K562 (cell line): ENCODE measurements around the gene UBE2E2. TPM values are rescaled to one million over a fixed set of nuclear protein-coding genes. Genes with fewer than 3 reads are reported as not detected.

Source experiments
- ATF1 ChIP-seq, 2 experiments: fragments of 450-650 bp in 1 of 2; IDR thresholded peaks; 2 replicates each; pipeline ENCODE4 v1.6.1; 2016; ENCODE audit warnings: missing compliant biosample characterization in 1 of 2, missing genetic modification characterization in 1 of 2
- CHD1 ChIP-seq: fragments of 200-600 bp; sonication (generic); IDR thresholded peaks from one replicate; pipeline ENCODE4 v1.6.1; 2012; ENCODE audit warnings: mild to moderate bottlenecking, moderate library complexity, low read length, inconsistent platforms
- ETS2 ChIP-seq: IDR thresholded peaks from 2 replicates; pipeline ENCODE4 v1.6.1; 2016; ENCODE audit warnings: borderline replicate concordance, missing genetic modification characterization, mild to moderate bottlenecking, moderate library complexity, missing compliant biosample characterization; ENCODE audit not compliant: poor library complexity, severe bottlenecking
- HOXB6 ChIP-seq: fragments of 250-450 bp; sonication (Bioruptor Pico); IDR thresholded peaks from 2 replicates; pipeline ENCODE4 v1.5.1; 2022; ENCODE audit warnings: mild to moderate bottlenecking, borderline replicate concordance
- LEF1 ChIP-seq: fragments of 450-650 bp; IDR thresholded peaks from 2 replicates; pipeline ENCODE4 v1.6.1; 2016; ENCODE audit warnings: mild to moderate bottlenecking
- PRMT5 ChIP-seq: sonication (generic); formaldehyde crosslinking; IDR thresholded peaks from 2 replicates; pipeline ENCODE4 v1.5.0; 2020; ENCODE audit warnings: missing genetic modification reagents
- TGIF2 ChIP-seq: sonication (generic); formaldehyde crosslinking; IDR thresholded peaks from 2 replicates; pipeline ENCODE4 v1.8.1; 2022; ENCODE audit warnings: mild to moderate bottlenecking, missing genetic modification reagents, moderate library complexity
- ZBED1 ChIP-seq: IDR thresholded peaks from 2 replicates; pipeline ENCODE4 v1.6.1; 2014
- ZSCAN29 ChIP-seq: fragments of 450-650 bp; IDR thresholded peaks from 2 replicates; pipeline ENCODE4 v1.6.1; 2017
- polyA plus RNA-seq, 8 experiments: library from polyadenylated mRNA; depleted of rRNA in 4 of 8; stranded (reverse) in 5 of 8; unstranded in 3 of 8; fragments of >200 nt; fragmentation: Nextera tagmentation in 2 of 8; fragmentation: Illumina TruSeq in 1 of 8; extraction: Ambion mirVana in 2 of 8; extraction: Trizol in 1 of 8; gene quantifications; 2 replicates each; pipeline versions ENCODE4 v1.2.1 to v1.2.3, GENCODE V29; 2011 to 2014; ENCODE audit warnings: inconsistent platforms in 1 of 8, missing spikeins in 1 of 8
- total RNA-seq, 7 experiments: library from RNA; depleted of rRNA in 6 of 7; stranded (reverse); fragments of >200 nt in 6 of 7; fragmentation: Illumina TruSeq in 2 of 7; extraction: Trizol in 2 of 7; gene quantifications; 2 replicates each; pipeline versions ENCODE4 v1.2.1 to v1.2.3, GENCODE V29; 2011 to 2021; ENCODE audit warnings: low replicate concordance in 1 of 7
- TF ChIP-seq, protein P1 (sequence below): fragments of 450-650 bp; IDR thresholded peaks from 2 replicates; pipeline ENCODE4 v1.6.1; 2017; ENCODE audit warnings: antibody characterized with exemption, mild to moderate bottlenecking

The UBE2E2 gene
- total and polyA plus RNA-seq, 9 of the 15 experiments (the other 6 are each of a cell fraction or from before 2014, with no cell fraction given), result 0.22 to 5.1 (median 1.9) TPM

DNA sequence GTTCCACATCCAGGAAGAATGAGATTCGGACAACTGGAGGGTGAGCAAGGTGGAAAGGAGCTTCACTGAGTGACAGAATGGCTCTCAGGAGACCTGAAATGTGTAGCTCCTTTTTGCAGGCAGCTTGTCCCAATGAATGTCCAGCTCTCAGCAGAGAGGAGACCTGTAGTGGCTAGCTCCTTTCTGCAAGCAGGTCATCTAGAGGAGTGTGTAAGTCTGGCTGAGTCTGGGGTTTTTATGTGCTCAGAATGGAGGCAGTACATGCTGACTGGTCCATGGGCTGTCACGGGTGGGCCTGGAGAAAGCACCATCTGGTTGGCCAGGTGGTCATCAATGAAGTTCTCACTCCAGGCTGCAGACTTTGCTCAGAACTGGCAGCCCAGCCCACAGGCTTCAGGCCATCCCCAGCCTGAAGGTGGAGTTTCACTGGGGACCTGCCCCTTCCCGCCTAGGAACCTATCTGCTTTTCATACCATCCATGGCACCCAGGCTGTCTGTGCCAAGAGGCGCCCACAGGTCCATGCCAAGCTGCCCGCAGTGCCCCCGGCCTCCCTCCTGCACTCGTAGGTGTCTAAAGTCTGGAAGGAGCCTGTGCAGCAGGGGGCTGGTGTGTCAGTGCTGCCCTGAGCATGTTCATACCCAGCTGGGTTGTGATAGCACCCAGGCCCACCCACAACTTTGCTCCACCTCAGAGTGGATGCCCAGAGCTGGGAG, 276.6 kb downstream of the UBE2E2 start (continued):
- TF ChIP-seq PRMT5 (CRISPR knock-in tag), result no peak
- TF ChIP-seq ATF1 (CRISPR knock-in tag; IDR thresholded peaks at IDR 0.05), result no peak
- TF ChIP-seq ATF1 (tag; IDR thresholded peaks at IDR 0.05), result no peak
- no peak for TF ChIP-seq CHD1
- no peak for TF ChIP-seq ZSCAN29
- no peak for TF ChIP-seq LEF1
- TF ChIP-seq HOXB6 (CRISPR knock-in tag), result no peak
- no peak for TF ChIP-seq TGIF2 (CRISPR knock-in tag)
- no peak for TF ChIP-seq ETS2 (tag)
- TF ChIP-seq ZBED1, result no peak
- TF ChIP-seq, protein P1, sequence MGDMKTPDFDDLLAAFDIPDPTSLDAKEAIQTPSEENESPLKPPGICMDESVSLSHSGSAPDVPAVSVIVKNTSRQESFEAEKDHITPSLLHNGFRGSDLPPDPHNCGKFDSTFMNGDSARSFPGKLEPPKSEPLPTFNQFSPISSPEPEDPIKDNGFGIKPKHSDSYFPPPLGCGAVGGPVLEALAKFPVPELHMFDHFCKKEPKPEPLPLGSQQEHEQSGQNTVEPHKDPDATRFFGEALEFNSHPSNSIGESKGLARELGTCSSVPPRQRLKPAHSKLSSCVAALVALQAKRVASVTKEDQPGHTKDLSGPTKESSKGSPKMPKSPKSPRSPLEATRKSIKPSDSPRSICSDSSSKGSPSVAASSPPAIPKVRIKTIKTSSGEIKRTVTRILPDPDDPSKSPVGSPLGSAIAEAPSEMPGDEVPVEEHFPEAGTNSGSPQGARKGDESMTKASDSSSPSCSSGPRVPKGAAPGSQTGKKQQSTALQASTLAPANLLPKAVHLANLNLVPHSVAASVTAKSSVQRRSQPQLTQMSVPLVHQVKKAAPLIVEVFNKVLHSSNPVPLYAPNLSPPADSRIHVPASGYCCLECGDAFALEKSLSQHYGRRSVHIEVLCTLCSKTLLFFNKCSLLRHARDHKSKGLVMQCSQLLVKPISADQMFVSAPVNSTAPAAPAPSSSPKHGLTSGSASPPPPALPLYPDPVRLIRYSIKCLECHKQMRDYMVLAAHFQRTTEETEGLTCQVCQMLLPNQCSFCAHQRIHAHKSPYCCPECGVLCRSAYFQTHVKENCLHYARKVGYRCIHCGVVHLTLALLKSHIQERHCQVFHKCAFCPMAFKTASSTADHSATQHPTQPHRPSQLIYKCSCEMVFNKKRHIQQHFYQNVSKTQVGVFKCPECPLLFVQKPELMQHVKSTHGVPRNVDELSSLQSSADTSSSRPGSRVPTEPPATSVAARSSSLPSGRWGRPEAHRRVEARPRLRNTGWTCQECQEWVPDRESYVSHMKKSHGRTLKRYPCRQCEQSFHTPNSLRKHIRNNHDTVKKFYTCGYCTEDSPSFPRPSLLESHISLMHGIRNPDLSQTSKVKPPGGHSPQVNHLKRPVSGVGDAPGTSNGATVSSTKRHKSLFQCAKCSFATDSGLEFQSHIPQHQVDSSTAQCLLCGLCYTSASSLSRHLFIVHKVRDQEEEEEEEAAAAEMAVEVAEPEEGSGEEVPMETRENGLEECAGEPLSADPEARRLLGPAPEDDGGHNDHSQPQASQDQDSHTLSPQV, result no peak
